ENCODE results near the gene ZNF442.
"Not testable (repeated sequence)": the region's sequence is repeated elsewhere in the genome, so short reads cannot be mapped to it uniquely, and the experiment has no call there.

Gene ZNF442

GRCh38 chr19:12325690-12326089 is 39.8 kb downstream of the ZNF442 start:
- Histone ChIP-seq H3K4me3 (ENCODE audit: low read length) (no peak overlapping the region), H3K27ac (ENCODE audit: low read length) (no peak overlapping the region), H4K20me1 (ENCODE audit: insufficient read depth, low read length) (no peaks in the 10 kb centered on the region), H3K36me3 (replicated peaks; ENCODE audit: low read depth, low read length) (peaks cover 27% of the 10 kb centered on the region), H3K79me2 (ENCODE audit: low read length) (0 out of 2 replicates have a peak, but pooled peaks cover 4% of the 10 kb centered on the region), H3K9me3 (ENCODE audit: insufficient read depth, low read length) (0 out of 2 replicates have a peak, but pooled peaks cover 4% of the 10 kb centered on the region), H3K4me2 (ENCODE audit: low read length) (no peak overlapping the region), H2AFZ (ENCODE audit: low read depth, low read length) (no peak overlapping the region), H3K27me3 (ENCODE audit: low read depth, low read length) (no peaks in the 10 kb centered on the region), H3K9ac (ENCODE audit: low read length) (no peak overlapping the region), H3K4me1 (ENCODE audit: low read length) (peaks cover under 1% of the 10 kb centered on the region)
- TF ChIP-seq, protein P1, sequence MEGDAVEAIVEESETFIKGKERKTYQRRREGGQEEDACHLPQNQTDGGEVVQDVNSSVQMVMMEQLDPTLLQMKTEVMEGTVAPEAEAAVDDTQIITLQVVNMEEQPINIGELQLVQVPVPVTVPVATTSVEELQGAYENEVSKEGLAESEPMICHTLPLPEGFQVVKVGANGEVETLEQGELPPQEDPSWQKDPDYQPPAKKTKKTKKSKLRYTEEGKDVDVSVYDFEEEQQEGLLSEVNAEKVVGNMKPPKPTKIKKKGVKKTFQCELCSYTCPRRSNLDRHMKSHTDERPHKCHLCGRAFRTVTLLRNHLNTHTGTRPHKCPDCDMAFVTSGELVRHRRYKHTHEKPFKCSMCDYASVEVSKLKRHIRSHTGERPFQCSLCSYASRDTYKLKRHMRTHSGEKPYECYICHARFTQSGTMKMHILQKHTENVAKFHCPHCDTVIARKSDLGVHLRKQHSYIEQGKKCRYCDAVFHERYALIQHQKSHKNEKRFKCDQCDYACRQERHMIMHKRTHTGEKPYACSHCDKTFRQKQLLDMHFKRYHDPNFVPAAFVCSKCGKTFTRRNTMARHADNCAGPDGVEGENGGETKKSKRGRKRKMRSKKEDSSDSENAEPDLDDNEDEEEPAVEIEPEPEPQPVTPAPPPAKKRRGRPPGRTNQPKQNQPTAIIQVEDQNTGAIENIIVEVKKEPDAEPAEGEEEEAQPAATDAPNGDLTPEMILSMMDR (IDR thresholded peaks at IDR 0.05; ENCODE audit: low read depth, low read length): no peak
- TF ChIP-seq EZH2phosphoT487 (IDR thresholded peaks at IDR 0.05; ENCODE audit: low read depth): no peak

- no peak overlapping the region for H3K27ac ChIP-seq (ENCODE audit: low read length)
- no peaks in the 10 kb centered on the region for H4K20me1 ChIP-seq (ENCODE audit: insufficient read depth, low read length)
- 0 out of 2 replicates have a peak, but pooled peaks cover 13% of the 10 kb centered on the region for H3K9me3 ChIP-seq (ENCODE audit: insufficient read depth, low read length)
- H2AFZ ChIP-seq (ENCODE audit: low read depth, low read length): no peak overlapping the region
- no peaks in the 10 kb centered on the region for H3K27me3 ChIP-seq (ENCODE audit: low read depth, low read length)
- no peak overlapping the region for H3K9ac ChIP-seq (ENCODE audit: low read length)
- no peak overlapping the region for H3K4me3 ChIP-seq (ENCODE audit: low read length)
- no peak overlapping the region for H3K4me2 ChIP-seq (ENCODE audit: low read length)
- H3K79me2 ChIP-seq (ENCODE audit: low read length): no peaks in the 10 kb centered on the region
- TF ChIP-seq, protein P1 (IDR thresholded peaks at IDR 0.05; ENCODE audit: low read depth, low read length): no peak
- no peak for TF ChIP-seq EZH2phosphoT487 (IDR thresholded peaks at IDR 0.05; ENCODE audit: low read depth)
- H3K4me1 ChIP-seq (ENCODE audit: low read length): no peaks in the 10 kb centered on the region
- peaks cover 58% of the 10 kb centered on the region for H3K36me3 ChIP-seq (replicated peaks; ENCODE audit: low read depth, low read length)
Measured at GRCh38 chr19:12318782-12319413, 46.6 kb downstream of the ZNF442 start.

- H3K4me2 ChIP-seq (ENCODE audit: low read length): no peak overlapping the region
- 0 out of 2 replicates have a peak, but pooled peaks cover 9% of the 10 kb centered on the region for H3K9me3 ChIP-seq (ENCODE audit: insufficient read depth, low read length)
- H3K27ac ChIP-seq (ENCODE audit: low read length): no peak overlapping the region
- no peak overlapping the region for H3K4me3 ChIP-seq (ENCODE audit: low read length)
- H3K27me3 ChIP-seq (ENCODE audit: low read depth, low read length): no peaks in the 10 kb centered on the region
- H2AFZ ChIP-seq (ENCODE audit: low read depth, low read length): no peak overlapping the region
- H3K9ac ChIP-seq (ENCODE audit: low read length): no peak overlapping the region
- TF ChIP-seq, protein P1 (IDR thresholded peaks at IDR 0.05; ENCODE audit: low read depth, low read length): no peak
- no peak for TF ChIP-seq EZH2phosphoT487 (IDR thresholded peaks at IDR 0.05; ENCODE audit: low read depth)
- H4K20me1 ChIP-seq (ENCODE audit: insufficient read depth, low read length): no peaks in the 10 kb centered on the region
- H3K79me2 ChIP-seq (ENCODE audit: low read length): no peaks in the 10 kb centered on the region
- peaks cover 30% of the 10 kb centered on the region for H3K36me3 ChIP-seq (replicated peaks; ENCODE audit: low read depth, low read length)
- no peaks in the 10 kb centered on the region for H3K4me1 ChIP-seq (ENCODE audit: low read length)
Measured at GRCh38 chr19:12314553-12314952, 50.9 kb downstream of the ZNF442 start.

DNA sequence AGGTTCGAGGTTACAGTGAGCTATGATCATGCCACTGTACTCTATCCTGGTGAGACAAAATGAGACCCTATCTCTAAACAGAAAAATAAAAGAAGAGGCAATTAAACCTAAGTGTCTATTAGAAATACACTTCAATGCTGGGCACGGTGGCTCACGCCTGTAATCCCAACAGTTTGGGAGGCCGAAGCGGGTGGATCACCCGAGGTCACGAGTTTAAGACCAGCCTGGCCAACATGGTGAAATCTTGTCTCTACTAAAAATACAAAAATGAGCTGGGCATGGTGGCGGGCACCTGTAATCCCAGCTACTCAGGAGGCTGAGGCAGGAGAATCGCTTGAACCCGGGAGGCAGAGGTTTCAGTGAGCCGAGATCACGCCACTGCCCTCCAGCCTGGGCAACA is 56.6 kb downstream of the ZNF442 start:
- H3K79me2 ChIP-seq (ENCODE audit: low read length); H3K36me3 ChIP-seq (replicated peaks; ENCODE audit: low read depth, low read length); H3K4me1 ChIP-seq (ENCODE audit: low read length); H4K20me1 ChIP-seq (ENCODE audit: insufficient read depth, low read length); H3K9me3 ChIP-seq (ENCODE audit: insufficient read depth, low read length); H3K27me3 ChIP-seq (ENCODE audit: low read depth, low read length); H2AFZ ChIP-seq (ENCODE audit: low read depth, low read length); H3K4me2 ChIP-seq (ENCODE audit: low read length); H3K9ac ChIP-seq (ENCODE audit: low read length); H3K27ac ChIP-seq (ENCODE audit: low read length); H3K4me3 ChIP-seq (ENCODE audit: low read length): not testable (repeated sequence)

Data from OCI-LY3 (cell line).